Osteoblast (primary cell): ENCODE measurements around the gene VDAC1. TPM values are rescaled to one million over a fixed set of nuclear protein-coding genes. Genes with fewer than 3 reads are reported as not detected.
A peak's percentile ranks its signal among the peaks of the same experiment; 100 is the strongest.

Experiments used
- DNase-seq: peaks from one replicate; pipeline ENCODE4 v3.0.0; 2011; ENCODE audit warnings: low spot score, mixed read lengths; ENCODE audit not compliant: insufficient read length; ENCODE audit errors: missing footprints
- H2AFZ ChIP-seq: 2 replicates; pipeline ENCODE4 v1.6.0; 2011; ENCODE audit warnings: mild to moderate bottlenecking, low read length
- H3K27ac ChIP-seq: 2 replicates; pipeline ENCODE4 v1.5.1; 2011; ENCODE audit warnings: mild to moderate bottlenecking, low read depth, low read length, moderate library complexity
- H3K27me3 ChIP-seq: 2 replicates; pipeline ENCODE4 v1.6.0; 2012; ENCODE audit warnings: mild to moderate bottlenecking, control low read depth, inconsistent platforms, low read length, moderate library complexity; ENCODE audit not compliant: insufficient read depth
- H3K36me3 ChIP-seq: 2 replicates; pipeline ENCODE4 v1.5.1; 2011; ENCODE audit warnings: mild to moderate bottlenecking, low read length, control low read depth, moderate library complexity; ENCODE audit not compliant: insufficient read depth
- H3K4me1 ChIP-seq: 2 replicates; pipeline ENCODE4 v1.5.1; 2011; ENCODE audit warnings: mild to moderate bottlenecking, low read length, control low read depth, moderate library complexity; ENCODE audit not compliant: insufficient read depth
- H3K4me2 ChIP-seq: 2 replicates; pipeline ENCODE4 v1.6.0; 2011; ENCODE audit warnings: mild to moderate bottlenecking, low read length; ENCODE audit not compliant: insufficient read depth
- H3K4me3 ChIP-seq: fragments of 200-600 bp; sonication (generic); 3 replicates; pipeline ENCODE4 v1.5.1; 2012; ENCODE audit warnings: mild to moderate bottlenecking, low read length, inconsistent platforms; ENCODE audit not compliant: insufficient read depth
- H3K79me2 ChIP-seq: 2 replicates; pipeline ENCODE4 v1.6.0; 2012; ENCODE audit warnings: mild to moderate bottlenecking, low read length, control low read depth, inconsistent platforms; ENCODE audit not compliant: insufficient read depth
- H3K9me3 ChIP-seq: 2 replicates; pipeline ENCODE4 v1.5.1; 2011; ENCODE audit warnings: low read depth, low read length, control low read depth
- H4K20me1 ChIP-seq: 2 replicates; pipeline ENCODE4 v1.6.0; 2012; ENCODE audit warnings: mild to moderate bottlenecking, low read length, control low read depth; ENCODE audit not compliant: insufficient read depth
- CTCF ChIP-seq: IDR thresholded peaks from 2 replicates; pipeline ENCODE4 v1.5.1; 2011; ENCODE audit warnings: mild to moderate bottlenecking, low read depth, low read length, moderate library complexity; ENCODE audit errors: extremely low read depth
- total RNA-seq: library from RNA; depleted of rRNA; stranded (reverse); fragments of >200 nt; gene quantifications from 2 replicates; pipeline ENCODE4 v1.2.3, GENCODE V29; 2012

Gene VDAC1
- total RNA-seq, 1 donor = 264 TPM

GRCh38 chr5:134005417-134006061, 764 bp upstream of the VDAC1 start:
- H3K9me3 ChIP-seq = no peaks in the 10 kb centered on the region
- H3K4me3 ChIP-seq = peak overlapping the region; percentile 78
- H3K27ac ChIP-seq = peak overlapping the region; percentile 91
- peaks cover 29% of the 10 kb centered on the region for H3K4me1 ChIP-seq
- peak overlapping the region; percentile 91 for H3K4me2 ChIP-seq
- TF ChIP-seq CTCF = no peak
- H3K36me3 ChIP-seq = peaks cover 19% of the 10 kb centered on the region
- H3K79me2 ChIP-seq = peaks cover 42% of the 10 kb centered on the region
- peak overlapping the region; percentile 56 for H2AFZ ChIP-seq
- peak; percentile 90 for DNase-seq
- no peaks in the 10 kb centered on the region for H3K27me3 ChIP-seq
- H4K20me1 ChIP-seq = peaks cover 30% of the 10 kb centered on the region

- Histone ChIP-seq H4K20me1 (peaks cover 44% of the 10 kb centered on the region), H3K36me3 (peaks cover 24% of the 10 kb centered on the region), H3K79me2 (peaks cover 58% of the 10 kb centered on the region), H3K4me2 (peak overlapping the region; percentile 93), H3K4me3 (peak overlapping the region; percentile 78), H3K27me3 (no peaks in the 10 kb centered on the region), H3K27ac (peak overlapping the region; percentile 91), H3K4me1 (peaks cover 29% of the 10 kb centered on the region), H2AFZ (peak overlapping the region; percentile 17), H3K9me3 (no peaks in the 10 kb centered on the region)
- DNase-seq = peak; percentile 94
- no peak for TF ChIP-seq CTCF
Observed at GRCh38 chr5:134003817-134004625, 754 bp downstream of the VDAC1 start.

- H3K4me2 ChIP-seq = peak overlapping the region; percentile 93
- H3K27me3 ChIP-seq = no peaks in the 10 kb centered on the region
- H3K36me3 ChIP-seq = peaks cover 24% of the 10 kb centered on the region
- peak overlapping the region; percentile 17 for H2AFZ ChIP-seq
- H3K4me3 ChIP-seq = peak overlapping the region; percentile 78
- H4K20me1 ChIP-seq = peaks cover 52% of the 10 kb centered on the region
- peaks cover 29% of the 10 kb centered on the region for H3K4me1 ChIP-seq
- no peak for TF ChIP-seq CTCF
- no peaks in the 10 kb centered on the region for H3K9me3 ChIP-seq
- H3K27ac ChIP-seq = peak overlapping the region; percentile 91
- DNase-seq = no peak
- peaks cover 65% of the 10 kb centered on the region for H3K79me2 ChIP-seq
Observed at GRCh38 chr5:134003064-134003816, 1.5 kb downstream of the VDAC1 start.
